ENCODE data around the gene C2orf81.

GRCh38 chr2:74372674-74373073 lies 48.7 kb downstream of the C2orf81 start:
- TF ChIP-seq CTCF (IDR thresholded peaks at IDR 0.05) (no peak), EZH2 (IDR thresholded peaks at IDR 0.05) (no peak)
